ENCODE data around the gene RNF20.
"Not testable (repeated sequence)": the region's sequence is repeated elsewhere in the genome, so short reads cannot be mapped to it uniquely, and the experiment has no call there.

The RNF20 gene

DNA sequence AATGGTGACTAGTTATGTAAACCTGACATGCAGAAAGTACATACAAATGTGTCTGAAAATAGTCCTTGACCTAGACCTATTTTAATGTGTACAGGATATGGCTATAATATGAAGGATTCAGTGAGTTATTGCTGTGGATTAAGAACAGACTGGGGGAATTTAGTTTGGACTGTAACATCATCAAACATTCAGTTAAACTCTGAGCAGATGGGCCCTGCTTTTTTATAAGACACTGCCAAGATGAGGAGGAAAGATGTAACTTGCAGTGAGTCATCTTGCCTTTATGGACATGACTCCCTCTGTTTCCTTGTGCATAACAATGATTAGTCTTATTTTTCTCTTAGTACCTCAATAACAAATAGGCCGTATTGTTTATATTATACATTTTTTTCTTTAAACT lies 48.9 kb downstream of the RNF20 start:
- Histone ChIP-seq H4K20me1 (ENCODE audit: insufficient read depth) (no peaks in the 10 kb centered on the region), H3K4me2 (no peak overlapping the region), H2AFZ (ENCODE audit: low read depth) (no peak overlapping the region), H3K4me1 (ENCODE audit: low read depth, poor library complexity, severe bottlenecking) (no peaks in the 10 kb centered on the region), H3K27ac (no peak overlapping the region), H3K36me3 (ENCODE audit: insufficient read depth) (no peaks in the 10 kb centered on the region), H3K9ac (no peak overlapping the region), H3K27me3 (ENCODE audit: insufficient read depth, low read depth) (no peaks in the 10 kb centered on the region), H3K4me3 (IDR thresholded peaks at IDR 0.05; ENCODE audit: insufficient read depth, low read depth, low read length) (no peak overlapping the region), H3K79me2 (ENCODE audit: insufficient read depth, low read depth) (no peaks in the 10 kb centered on the region)
- TF ChIP-seq, protein P1, sequence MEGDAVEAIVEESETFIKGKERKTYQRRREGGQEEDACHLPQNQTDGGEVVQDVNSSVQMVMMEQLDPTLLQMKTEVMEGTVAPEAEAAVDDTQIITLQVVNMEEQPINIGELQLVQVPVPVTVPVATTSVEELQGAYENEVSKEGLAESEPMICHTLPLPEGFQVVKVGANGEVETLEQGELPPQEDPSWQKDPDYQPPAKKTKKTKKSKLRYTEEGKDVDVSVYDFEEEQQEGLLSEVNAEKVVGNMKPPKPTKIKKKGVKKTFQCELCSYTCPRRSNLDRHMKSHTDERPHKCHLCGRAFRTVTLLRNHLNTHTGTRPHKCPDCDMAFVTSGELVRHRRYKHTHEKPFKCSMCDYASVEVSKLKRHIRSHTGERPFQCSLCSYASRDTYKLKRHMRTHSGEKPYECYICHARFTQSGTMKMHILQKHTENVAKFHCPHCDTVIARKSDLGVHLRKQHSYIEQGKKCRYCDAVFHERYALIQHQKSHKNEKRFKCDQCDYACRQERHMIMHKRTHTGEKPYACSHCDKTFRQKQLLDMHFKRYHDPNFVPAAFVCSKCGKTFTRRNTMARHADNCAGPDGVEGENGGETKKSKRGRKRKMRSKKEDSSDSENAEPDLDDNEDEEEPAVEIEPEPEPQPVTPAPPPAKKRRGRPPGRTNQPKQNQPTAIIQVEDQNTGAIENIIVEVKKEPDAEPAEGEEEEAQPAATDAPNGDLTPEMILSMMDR (conservative IDR thresholded peaks at IDR 0.05; ENCODE audit: low read depth, low read length) = no peak

DNA sequence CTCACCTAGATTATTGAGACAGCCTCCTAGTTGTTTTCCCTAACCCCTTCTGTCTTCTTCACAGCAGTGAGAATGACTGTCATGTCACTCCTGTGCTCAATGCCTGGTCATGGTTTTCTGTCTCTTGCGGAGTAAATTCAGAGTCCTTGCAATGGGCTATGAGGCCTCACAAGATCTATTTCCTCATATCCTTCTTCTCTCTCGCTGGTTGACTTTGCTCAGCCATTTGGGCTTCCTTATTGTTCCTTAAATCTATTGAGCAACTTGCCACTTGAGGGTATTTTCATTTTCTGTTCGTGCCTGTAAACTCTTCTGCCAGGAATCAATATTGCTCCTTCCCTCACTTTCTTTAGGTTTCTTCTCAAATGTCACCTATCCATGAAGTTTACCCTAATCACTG lies 52.1 kb downstream of the RNF20 start:
- H3K4me2 ChIP-seq = no peak overlapping the region
- H3K9ac ChIP-seq = no peak overlapping the region
- no peak overlapping the region for H3K27ac ChIP-seq
- H3K27me3 ChIP-seq (ENCODE audit: insufficient read depth, low read depth) = no peaks in the 10 kb centered on the region
- no peaks in the 10 kb centered on the region for H3K4me1 ChIP-seq (ENCODE audit: low read depth, poor library complexity, severe bottlenecking)
- TF ChIP-seq, protein P1 (conservative IDR thresholded peaks at IDR 0.05; ENCODE audit: low read depth, low read length) = no peak
- H3K36me3 ChIP-seq (ENCODE audit: insufficient read depth) = no peaks in the 10 kb centered on the region
- H4K20me1 ChIP-seq (ENCODE audit: insufficient read depth) = no peaks in the 10 kb centered on the region
- H3K79me2 ChIP-seq (ENCODE audit: insufficient read depth, low read depth) = no peaks in the 10 kb centered on the region
- H3K4me3 ChIP-seq (IDR thresholded peaks at IDR 0.05; ENCODE audit: insufficient read depth, low read depth, low read length) = no peak overlapping the region
- H2AFZ ChIP-seq (ENCODE audit: low read depth) = no peak overlapping the region

DNA sequence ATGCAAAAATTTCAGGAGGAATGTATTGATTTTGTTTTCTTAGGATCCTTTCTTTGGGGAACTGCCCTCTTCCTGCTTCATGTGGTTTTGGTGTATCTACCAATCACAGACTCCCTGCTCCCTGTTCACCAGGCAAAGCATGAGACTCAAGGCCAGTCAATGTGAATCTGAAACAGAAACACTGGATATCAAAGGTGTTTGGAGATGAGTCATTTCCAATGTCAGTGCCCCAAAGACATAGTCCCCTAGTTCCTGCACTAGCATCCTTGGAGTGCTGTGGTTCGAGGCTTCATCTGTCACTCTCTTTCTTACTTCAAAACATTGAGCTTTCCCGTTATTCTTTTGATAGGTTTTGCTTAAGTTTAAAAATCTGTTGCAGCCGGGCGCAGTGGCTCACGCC lies 53.0 kb downstream of the RNF20 start:
- no peaks in the 10 kb centered on the region for H4K20me1 ChIP-seq (ENCODE audit: insufficient read depth)
- no peaks in the 10 kb centered on the region for H3K36me3 ChIP-seq (ENCODE audit: insufficient read depth)
- H3K4me3 ChIP-seq (IDR thresholded peaks at IDR 0.05; ENCODE audit: insufficient read depth, low read depth, low read length) = no peak overlapping the region
- no peak overlapping the region for H3K9ac ChIP-seq
- TF ChIP-seq, protein P1 (conservative IDR thresholded peaks at IDR 0.05; ENCODE audit: low read depth, low read length) = no peak
- no peaks in the 10 kb centered on the region for H3K4me1 ChIP-seq (ENCODE audit: low read depth, poor library complexity, severe bottlenecking)
- H3K4me2 ChIP-seq = no peak overlapping the region
- no peak overlapping the region for H2AFZ ChIP-seq (ENCODE audit: low read depth)
- H3K27me3 ChIP-seq (ENCODE audit: insufficient read depth, low read depth) = no peaks in the 10 kb centered on the region
- H3K27ac ChIP-seq = no peak overlapping the region
- no peaks in the 10 kb centered on the region for H3K79me2 ChIP-seq (ENCODE audit: insufficient read depth, low read depth)

DNA sequence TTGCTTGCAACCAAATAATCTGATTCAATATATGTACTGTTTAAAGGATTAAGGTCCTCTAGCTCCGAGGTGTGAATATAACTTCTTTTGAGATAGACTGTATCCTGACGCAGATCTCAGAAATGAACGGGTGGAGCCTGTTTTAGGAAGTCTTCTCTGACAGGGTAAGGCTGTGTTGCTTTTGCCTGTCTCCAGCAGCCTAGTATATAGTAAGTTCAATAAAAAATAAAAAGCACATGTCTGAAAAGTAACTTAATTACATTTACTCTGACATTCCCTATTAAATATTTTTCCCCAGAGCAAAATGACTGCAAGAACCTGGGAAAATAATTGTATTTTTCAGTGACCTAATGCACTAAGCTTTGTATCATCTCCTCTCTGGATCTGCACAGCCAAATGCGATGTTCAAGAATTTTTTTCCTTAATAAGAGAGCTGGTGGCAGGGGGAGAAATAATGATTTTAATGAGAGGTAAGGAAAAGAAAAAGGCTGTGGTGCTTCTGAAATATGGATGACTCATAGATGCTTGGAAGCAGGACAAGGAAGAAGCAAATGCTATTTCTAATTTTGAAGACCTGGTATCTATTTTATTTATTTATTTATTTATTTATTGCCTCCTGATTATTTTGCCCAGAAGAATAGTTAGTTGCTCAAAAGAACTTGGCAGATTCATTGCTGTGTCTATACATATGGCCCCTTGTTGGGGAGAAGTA lies 53.8 kb downstream of the RNF20 start:
- no peaks in the 10 kb centered on the region for H3K36me3 ChIP-seq (ENCODE audit: insufficient read depth)
- H2AFZ ChIP-seq (ENCODE audit: low read depth) = no peak overlapping the region
- H3K4me2 ChIP-seq = no peak overlapping the region
- H3K27ac ChIP-seq = no peak overlapping the region
- H4K20me1 ChIP-seq (ENCODE audit: insufficient read depth) = no peaks in the 10 kb centered on the region
- H3K9ac ChIP-seq = no peak overlapping the region
- no peak overlapping the region for H3K4me3 ChIP-seq (IDR thresholded peaks at IDR 0.05; ENCODE audit: insufficient read depth, low read depth, low read length)
- H3K4me1 ChIP-seq (ENCODE audit: low read depth, poor library complexity, severe bottlenecking) = no peaks in the 10 kb centered on the region
- TF ChIP-seq, protein P1 (conservative IDR thresholded peaks at IDR 0.05; ENCODE audit: low read depth, low read length) = no peak
- no peaks in the 10 kb centered on the region for H3K79me2 ChIP-seq (ENCODE audit: insufficient read depth, low read depth)
- no peaks in the 10 kb centered on the region for H3K27me3 ChIP-seq (ENCODE audit: insufficient read depth, low read depth)

DNA sequence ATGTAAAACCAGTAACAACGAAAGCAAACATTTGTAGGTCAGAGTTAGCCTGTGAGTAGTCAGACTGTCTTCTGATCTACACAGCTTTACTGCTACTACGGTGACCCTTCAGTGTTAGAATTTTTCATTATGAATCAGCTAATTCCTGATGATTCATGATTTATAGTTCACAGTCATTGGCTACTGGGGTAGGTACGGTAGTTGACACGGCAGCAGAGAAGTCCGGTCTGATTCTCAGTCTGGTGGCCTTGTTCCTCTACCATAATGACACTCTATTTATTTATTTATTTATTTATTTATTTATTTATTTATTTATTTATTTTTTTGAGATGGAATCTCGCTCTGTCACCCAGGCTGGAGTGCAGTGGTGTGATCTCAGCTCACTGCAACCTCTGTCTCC lies 56.4 kb downstream of the RNF20 start:
- H4K20me1 ChIP-seq (ENCODE audit: insufficient read depth); H3K27ac ChIP-seq; H3K4me3 ChIP-seq (IDR thresholded peaks at IDR 0.05; ENCODE audit: insufficient read depth, low read depth, low read length); H3K4me2 ChIP-seq; H3K27me3 ChIP-seq (ENCODE audit: insufficient read depth, low read depth); H3K9ac ChIP-seq; H3K36me3 ChIP-seq (ENCODE audit: insufficient read depth); H2AFZ ChIP-seq (ENCODE audit: low read depth); H3K79me2 ChIP-seq (ENCODE audit: insufficient read depth, low read depth); H3K4me1 ChIP-seq (ENCODE audit: low read depth, poor library complexity, severe bottlenecking): not testable (repeated sequence)

Measured in KMS-11 (cell line).